Activated CD4-positive, alpha-beta T cell treated with anti-CD3 and anti-CD28 coated beads, Interleukin-2, amount 10 ng/mL, durations not matched to agents 24 days and 14 days (primary cell): Measurements from ENCODE around the gene PBX1. TPM values are rescaled to one million over a fixed set of nuclear protein-coding genes. Genes with fewer than 3 reads are reported as not detected.

Source experiments
- DNase-seq: peaks from one replicate; pipeline ENCODE4 v3.0.0; 2022
- H3K27ac Mint-ChIP-seq: one replicate; pipeline ENCODE4 v1.8.0; 2022; ENCODE audit warnings: mild to moderate bottlenecking, mixed read lengths
- H3K27me3 Mint-ChIP-seq: one replicate; pipeline ENCODE4 v1.8.0; 2022; ENCODE audit warnings: mixed read lengths
- H3K36me3 Mint-ChIP-seq: one replicate; pipeline ENCODE4 v1.8.0; 2022; ENCODE audit warnings: low read depth, mild to moderate bottlenecking, mixed read lengths
- H3K4me1 Mint-ChIP-seq: one replicate; pipeline ENCODE4 v1.8.0; 2021; ENCODE audit warnings: mixed read lengths
- H3K4me3 Mint-ChIP-seq: one replicate; pipeline ENCODE4 v1.8.0; 2022; ENCODE audit warnings: mild to moderate bottlenecking, moderate library complexity, mixed read lengths
- H3K9me3 Mint-ChIP-seq: one replicate; pipeline ENCODE4 v1.8.0; 2021; ENCODE audit warnings: mixed read lengths
- intact Hi-C: fragments of 100-400 bp; cut with micrococcal nuclease; formaldehyde crosslinking; loops from one replicate; pipeline ENCODE4 v1.15.1; 2023
- total RNA-seq: library from RNA; stranded (reverse); gene quantifications from 2 replicates; pipeline ENCODE4 v1.2.3, GENCODE V29; 2022

PBX1 gene
- total RNA-seq, 1 donor from 2014 or later, result not detected

DNA sequence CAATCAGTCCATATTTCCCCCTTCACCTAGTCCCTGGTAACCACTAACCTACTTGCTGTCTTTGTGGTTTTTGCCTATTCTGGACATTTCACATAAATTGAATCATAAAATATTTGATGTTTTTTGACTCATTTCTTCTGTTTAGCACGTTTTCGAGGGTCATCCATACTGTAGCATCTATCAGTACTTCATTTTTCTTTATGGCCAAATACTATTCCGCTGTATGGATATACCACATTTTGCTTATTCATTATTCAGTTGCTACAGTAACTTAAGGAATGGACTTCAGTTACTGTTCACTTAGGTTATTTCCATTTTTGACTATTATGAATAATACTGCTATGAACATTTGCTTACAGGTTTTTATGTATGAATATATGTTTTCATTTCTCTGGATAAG is 12.3 kb downstream of the PBX1 start:
- no peaks in the 10 kb centered on the region for H3K4me1 Mint-ChIP-seq
- no peak overlapping the region for H3K4me3 Mint-ChIP-seq
- intact Hi-C loops, result no loop called here
- no peaks in the 10 kb centered on the region for H3K9me3 Mint-ChIP-seq
- H3K27me3 Mint-ChIP-seq, result no peaks in the 10 kb centered on the region
- no peak for DNase-seq
- no peaks in the 10 kb centered on the region for H3K36me3 Mint-ChIP-seq
- no peak overlapping the region for H3K27ac Mint-ChIP-seq

DNA sequence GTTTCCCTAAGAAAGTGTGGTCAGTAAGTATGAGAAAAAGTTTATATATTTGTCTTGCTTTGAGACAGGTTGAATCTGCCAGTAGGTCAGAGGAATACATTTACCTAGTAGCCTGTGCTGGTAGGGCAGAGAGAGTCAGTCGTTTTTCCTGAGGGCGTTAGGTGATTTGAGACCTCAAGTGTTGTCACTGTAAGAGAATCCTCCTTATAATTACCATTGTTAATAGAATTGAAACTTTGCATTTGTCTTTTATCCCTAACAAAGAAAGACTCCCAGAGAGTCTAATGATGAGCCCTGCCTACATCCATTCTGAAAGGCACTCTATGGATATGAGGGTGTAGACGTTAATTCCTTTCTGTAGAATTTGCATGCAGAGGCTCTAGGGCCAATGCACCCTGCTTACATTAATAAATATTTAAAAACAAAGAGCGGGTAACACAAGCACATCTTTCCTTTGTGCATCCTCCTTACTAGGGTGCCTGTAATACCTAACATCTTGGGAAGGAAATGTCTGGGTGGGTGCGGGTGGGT is 16.4 kb downstream of the PBX1 start:
- Mint-ChIP-seq H3K4me1 (no peaks in the 10 kb centered on the region), H3K4me3 (no peak overlapping the region)

DNA sequence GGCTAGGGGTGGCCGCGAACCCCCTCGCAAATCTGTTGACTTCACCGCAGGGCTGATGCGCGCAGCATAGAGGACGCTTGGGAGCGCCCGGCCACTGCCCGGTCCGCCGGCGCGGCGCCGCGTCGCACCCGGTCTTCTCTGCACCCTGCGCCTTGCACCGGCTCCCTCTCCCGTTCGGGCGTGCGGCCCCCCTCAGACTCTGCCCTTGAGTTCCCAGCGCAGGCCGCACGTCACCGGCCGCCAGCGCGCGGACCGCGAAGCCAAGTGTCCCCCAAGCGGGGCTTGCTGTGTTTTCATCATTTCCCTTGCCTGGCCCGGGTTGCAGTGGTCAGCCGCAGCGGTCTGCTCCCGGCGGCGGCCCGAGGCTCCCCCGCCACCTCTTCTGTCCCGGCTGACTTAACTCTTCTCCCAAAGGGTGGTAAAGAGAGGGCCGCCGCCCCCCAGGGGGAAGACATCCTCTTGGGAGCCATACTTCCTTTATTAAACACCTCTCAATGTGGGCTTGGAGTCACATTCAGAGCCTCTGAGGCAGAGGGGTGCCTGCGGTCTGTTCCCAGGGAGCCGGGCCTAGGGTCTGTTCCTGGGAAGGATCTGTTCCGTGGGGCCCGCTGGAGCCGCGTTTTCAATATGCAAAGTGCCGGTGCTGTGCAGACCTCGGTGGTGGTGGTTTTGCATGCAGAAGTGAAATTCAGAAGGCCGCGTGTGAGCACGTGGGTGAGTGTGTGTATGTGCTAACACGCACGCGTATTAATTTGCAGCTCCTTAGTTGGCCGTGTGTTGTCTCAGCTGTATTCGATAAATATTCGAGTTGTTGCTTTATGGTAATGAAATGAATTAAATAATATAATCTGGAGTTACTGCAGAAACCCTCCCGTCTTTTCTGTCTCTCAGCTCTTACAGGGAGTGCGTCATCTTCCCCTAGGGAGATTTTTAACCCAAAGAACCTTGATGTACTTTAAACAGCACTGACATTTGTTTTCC is 17.6 kb downstream of the PBX1 start:
- no peak overlapping the region for H3K4me3 Mint-ChIP-seq
- no peaks in the 10 kb centered on the region for H3K27me3 Mint-ChIP-seq
- H3K36me3 Mint-ChIP-seq, result no peaks in the 10 kb centered on the region
- no peaks in the 10 kb centered on the region for H3K9me3 Mint-ChIP-seq
- no peaks in the 10 kb centered on the region for H3K4me1 Mint-ChIP-seq
- no peak overlapping the region for H3K27ac Mint-ChIP-seq
- DNase-seq, result no peak
- intact Hi-C loops, result no loop called here

More for the DNA sequence above, 16.4 kb downstream of the PBX1 start:
- Mint-ChIP-seq H3K27me3 (no peaks in the 10 kb centered on the region), H3K27ac (no peak overlapping the region), H3K36me3 (no peaks in the 10 kb centered on the region), H3K9me3 (no peaks in the 10 kb centered on the region)
- no peak for DNase-seq
- intact Hi-C loops, result no loop called here

DNA sequence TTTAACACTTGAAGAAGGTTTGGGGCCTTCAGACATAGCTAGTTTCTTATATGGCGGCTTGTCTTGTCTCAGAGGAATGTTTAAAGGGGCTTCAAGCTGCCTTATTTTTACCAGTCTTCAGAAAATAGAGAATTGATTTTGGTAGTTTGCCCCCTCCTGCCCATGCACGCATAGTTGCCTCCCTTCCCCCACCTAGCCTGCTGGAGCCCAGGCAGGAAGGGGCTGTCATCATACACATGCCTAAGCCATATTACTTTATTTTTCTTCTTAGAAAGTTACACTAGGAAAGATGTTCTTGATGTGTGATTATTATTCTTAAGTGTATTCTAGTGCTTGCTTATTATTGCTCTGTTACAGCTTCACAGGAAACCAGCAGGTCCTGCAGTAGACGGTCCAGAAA is 18.3 kb downstream of the PBX1 start:
- no peak for DNase-seq
- intact Hi-C loops, result no loop called here
- no peaks in the 10 kb centered on the region for H3K4me1 Mint-ChIP-seq
- H3K9me3 Mint-ChIP-seq, result no peaks in the 10 kb centered on the region
- no peaks in the 10 kb centered on the region for H3K27me3 Mint-ChIP-seq
- no peaks in the 10 kb centered on the region for H3K36me3 Mint-ChIP-seq
- no peak overlapping the region for H3K4me3 Mint-ChIP-seq
- H3K27ac Mint-ChIP-seq, result no peak overlapping the region

DNA sequence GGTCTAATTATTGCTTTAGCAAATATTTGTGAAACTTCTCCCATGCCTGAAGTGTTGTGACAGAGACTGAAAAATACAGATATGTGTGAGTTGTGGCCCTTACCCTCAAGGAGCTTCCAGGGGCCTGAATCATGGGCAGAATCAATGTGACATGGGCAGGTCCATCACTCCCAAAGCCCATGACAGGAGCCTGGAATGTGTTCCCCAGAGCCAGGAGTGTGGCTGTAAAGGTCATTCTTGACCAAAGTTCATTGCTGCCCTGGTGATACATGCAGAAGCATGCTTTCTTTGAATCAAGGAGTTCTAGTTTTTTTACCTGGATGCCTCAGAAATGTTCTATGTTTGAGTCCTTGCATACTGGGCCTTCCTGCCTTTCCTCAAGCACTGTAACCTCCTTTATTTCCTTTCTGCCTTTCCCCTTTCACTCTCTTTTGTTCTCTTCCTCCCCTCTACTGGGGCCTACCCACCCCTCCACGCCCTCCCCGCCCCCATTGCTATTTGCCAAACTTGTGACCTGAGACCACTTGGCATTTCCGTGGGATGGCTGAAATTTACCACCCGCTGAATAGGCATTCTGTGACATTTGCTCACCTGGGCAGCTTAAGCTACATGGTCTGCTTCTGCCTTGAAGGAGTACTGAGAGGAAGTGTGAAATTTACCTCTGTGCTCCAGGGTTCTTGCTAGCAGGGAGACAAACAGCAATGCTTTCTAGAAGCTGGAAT is 19.7 kb downstream of the PBX1 start:
- no peaks in the 10 kb centered on the region for H3K27me3 Mint-ChIP-seq
- no peaks in the 10 kb centered on the region for H3K4me1 Mint-ChIP-seq
- intact Hi-C loops, result no loop called here
- no peak overlapping the region for H3K4me3 Mint-ChIP-seq
- H3K9me3 Mint-ChIP-seq, result no peaks in the 10 kb centered on the region
- DNase-seq, result no peak
- H3K36me3 Mint-ChIP-seq, result no peaks in the 10 kb centered on the region
- H3K27ac Mint-ChIP-seq, result no peak overlapping the region

DNA sequence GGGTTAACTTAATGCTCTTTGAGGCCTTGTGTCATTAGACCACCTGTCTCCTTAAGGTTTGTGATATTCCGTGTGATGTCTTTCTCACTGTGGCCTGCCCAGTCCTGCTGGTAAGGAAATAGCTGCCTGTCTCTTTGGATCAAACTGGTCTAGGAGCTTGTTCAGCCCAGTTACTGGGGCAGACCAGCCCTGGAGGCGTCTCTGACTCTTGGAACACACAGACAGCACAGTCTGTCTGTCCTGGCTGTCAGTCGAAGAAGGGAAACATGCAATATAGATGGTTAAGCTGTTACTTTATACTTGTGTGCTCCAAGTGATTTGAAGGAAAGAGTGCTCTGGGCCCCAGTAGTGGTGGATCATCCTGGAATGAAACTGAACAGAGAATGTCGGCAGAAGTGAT is 20.4 kb downstream of the PBX1 start:
- H3K27ac Mint-ChIP-seq, result no peak overlapping the region
- no peaks in the 10 kb centered on the region for H3K9me3 Mint-ChIP-seq
- H3K36me3 Mint-ChIP-seq, result no peaks in the 10 kb centered on the region
- no peaks in the 10 kb centered on the region for H3K4me1 Mint-ChIP-seq
- no peak overlapping the region for H3K4me3 Mint-ChIP-seq
- intact Hi-C loops, result no loop called here
- DNase-seq, result no peak
- no peaks in the 10 kb centered on the region for H3K27me3 Mint-ChIP-seq

DNA sequence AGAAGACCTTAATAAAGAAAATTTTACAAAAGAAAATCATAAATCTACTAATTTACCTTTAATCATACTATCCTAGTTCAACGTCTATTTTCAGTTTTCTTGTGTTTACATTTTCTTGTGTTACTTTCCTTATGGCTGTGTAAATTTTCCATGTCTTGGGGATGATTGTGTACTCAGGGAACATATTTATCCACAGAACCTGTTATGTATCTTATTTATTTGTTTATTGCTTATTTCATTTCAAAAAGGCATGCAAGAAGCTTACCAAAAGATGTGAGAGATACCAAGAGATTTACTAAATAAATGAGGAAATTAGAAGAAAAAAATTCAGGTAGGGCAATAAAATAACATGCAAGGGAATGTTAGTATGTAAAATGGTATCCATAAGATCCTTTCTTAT is 22.8 kb downstream of the PBX1 start:
- no peak overlapping the region for H3K27ac Mint-ChIP-seq
- H3K4me1 Mint-ChIP-seq, result no peaks in the 10 kb centered on the region
- no peak for DNase-seq
- no peak overlapping the region for H3K4me3 Mint-ChIP-seq
- H3K27me3 Mint-ChIP-seq, result no peaks in the 10 kb centered on the region
- no peaks in the 10 kb centered on the region for H3K36me3 Mint-ChIP-seq
- intact Hi-C loops, result no loop called here
- no peaks in the 10 kb centered on the region for H3K9me3 Mint-ChIP-seq

DNA sequence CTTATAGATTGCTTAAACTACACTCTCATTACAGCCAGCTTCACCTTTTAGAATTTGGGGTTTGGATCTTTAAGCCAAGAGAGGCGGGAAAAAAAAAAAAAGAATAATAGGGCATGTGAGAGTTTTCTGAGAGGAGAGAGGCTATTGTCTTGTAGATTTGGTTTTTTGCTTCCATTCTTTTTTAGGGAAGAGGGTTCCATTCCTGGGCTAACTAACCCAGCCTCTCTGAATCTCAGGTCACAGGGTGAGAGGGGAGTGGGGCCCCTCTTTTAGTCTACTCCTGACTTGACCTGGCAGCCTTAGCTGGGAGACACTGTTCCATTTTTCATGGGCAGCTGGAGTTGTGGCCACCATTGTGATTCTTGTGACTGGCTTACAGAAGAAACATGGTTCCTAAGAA is 24.2 kb downstream of the PBX1 start:
- Mint-ChIP-seq H3K4me1 (no peaks in the 10 kb centered on the region), H3K27ac (no peak overlapping the region), H3K4me3 (no peak overlapping the region), H3K9me3 (no peaks in the 10 kb centered on the region), H3K27me3 (peaks cover 3% of the 10 kb centered on the region), H3K36me3 (no peaks in the 10 kb centered on the region)
- DNase-seq, result no peak
- intact Hi-C loops, result no loop called here

DNA sequence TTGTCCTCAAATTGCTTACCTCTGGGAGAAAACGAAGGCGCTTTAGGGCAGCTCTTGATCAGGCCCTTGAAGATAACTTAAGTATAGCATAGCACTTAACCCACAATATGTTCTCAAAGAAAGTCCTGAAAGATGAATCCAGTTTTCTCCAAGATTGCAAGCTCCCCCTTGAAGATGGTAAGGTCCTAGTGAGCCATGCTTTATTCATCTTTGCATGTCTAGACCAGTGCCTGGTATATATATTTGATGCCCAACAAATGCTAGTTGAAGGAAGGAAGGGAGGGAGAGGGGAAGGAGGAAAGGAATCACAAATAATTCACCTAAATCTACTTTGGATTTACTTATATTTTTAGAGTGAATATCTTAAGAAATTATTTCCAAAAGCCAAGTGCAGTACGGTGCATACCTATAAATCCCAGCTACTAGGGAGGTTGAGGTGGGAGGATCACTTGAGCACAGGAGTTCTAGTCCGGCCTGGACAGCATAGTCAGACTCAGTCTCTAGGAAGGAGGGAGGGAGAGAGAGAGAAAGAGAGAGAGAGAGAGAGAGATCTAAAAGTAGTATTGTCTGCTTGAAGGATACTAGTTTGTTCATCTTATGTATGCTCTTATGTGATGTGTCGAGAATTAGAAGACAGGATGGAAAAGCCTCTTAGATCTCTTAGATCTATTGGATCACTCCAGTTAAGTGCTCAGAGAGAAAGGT is 25.0 kb downstream of the PBX1 start:
- H3K27ac Mint-ChIP-seq, result no peak overlapping the region
- no peak overlapping the region for H3K4me3 Mint-ChIP-seq
- no peak for DNase-seq
- H3K4me1 Mint-ChIP-seq, result no peaks in the 10 kb centered on the region
- peaks cover 3% of the 10 kb centered on the region for H3K27me3 Mint-ChIP-seq
- H3K9me3 Mint-ChIP-seq, result no peaks in the 10 kb centered on the region
- intact Hi-C loops, result no loop called here
- H3K36me3 Mint-ChIP-seq, result no peaks in the 10 kb centered on the region

DNA sequence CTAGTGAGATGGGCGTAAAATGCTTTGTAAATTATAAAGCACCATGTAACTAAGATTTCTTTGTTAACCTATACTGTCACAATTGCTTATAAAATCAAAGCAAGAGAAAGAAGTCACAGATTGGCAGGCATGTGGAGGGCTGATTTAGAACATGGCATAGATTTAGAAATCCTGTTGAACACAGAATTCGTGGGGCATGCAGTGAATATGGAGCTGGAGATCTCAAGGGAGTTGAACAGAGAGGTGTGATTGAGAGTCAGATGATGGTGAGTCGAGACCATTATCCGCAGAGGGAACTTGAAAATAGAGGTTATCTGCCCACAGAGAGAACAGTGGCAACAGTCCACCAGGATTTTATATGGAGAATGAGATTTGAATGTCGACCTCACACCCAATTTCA is 27.6 kb downstream of the PBX1 start:
- Mint-ChIP-seq H3K4me3 (no peak overlapping the region), H3K27me3 (peaks cover 3% of the 10 kb centered on the region), H3K9me3 (no peaks in the 10 kb centered on the region), H3K27ac (no peak overlapping the region), H3K36me3 (no peaks in the 10 kb centered on the region), H3K4me1 (no peaks in the 10 kb centered on the region)
- no peak for DNase-seq
- intact Hi-C loops, result no loop called here

DNA sequence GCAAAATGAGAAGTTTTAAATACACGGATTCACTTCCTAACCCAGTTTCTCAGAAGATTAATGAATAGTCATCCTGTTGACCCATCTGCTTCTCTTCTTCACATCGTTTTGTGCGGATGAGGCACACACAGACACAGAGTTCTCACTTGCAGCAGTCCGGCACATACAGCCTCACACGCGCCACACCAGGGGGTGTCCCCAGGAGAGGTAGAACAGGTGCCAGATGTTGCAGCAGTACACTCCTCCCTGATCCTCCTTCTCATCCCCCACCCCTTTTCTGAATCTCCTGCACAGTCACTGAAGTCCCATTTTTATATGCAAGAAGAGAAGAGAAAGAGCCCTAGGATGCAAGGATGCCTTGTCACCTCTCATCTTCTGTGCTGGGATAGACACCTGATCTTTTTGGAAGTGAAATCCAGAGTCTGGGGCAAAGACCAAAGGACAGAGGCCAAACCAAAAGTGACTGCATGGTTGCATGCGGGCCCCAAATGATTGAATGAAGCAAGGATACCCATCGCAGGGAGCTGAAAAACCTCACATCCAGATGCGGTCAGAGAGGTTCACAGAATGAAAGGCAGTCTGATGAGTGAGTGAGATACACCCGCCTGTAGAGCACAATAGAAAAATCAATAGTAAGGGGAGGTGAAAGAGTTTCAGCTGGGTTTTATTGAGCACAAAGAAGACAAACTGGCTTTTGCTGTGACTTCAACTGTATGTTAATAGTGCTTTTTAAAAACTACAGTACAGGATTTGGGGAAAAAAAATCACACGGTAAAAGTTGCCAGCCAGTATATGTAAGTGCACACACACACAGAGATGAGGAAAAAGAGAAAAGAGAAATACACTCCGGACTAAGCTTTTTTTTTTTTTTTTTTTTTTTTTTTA is 28.9 kb downstream of the PBX1 start:
- Mint-ChIP-seq H3K36me3 (no peaks in the 10 kb centered on the region), H3K27ac (no peak overlapping the region), H3K27me3 (peaks cover 3% of the 10 kb centered on the region), H3K4me1 (no peaks in the 10 kb centered on the region), H3K9me3 (no peaks in the 10 kb centered on the region), H3K4me3 (no peak overlapping the region)
- intact Hi-C loops, result no loop called here
- no peak for DNase-seq

DNA sequence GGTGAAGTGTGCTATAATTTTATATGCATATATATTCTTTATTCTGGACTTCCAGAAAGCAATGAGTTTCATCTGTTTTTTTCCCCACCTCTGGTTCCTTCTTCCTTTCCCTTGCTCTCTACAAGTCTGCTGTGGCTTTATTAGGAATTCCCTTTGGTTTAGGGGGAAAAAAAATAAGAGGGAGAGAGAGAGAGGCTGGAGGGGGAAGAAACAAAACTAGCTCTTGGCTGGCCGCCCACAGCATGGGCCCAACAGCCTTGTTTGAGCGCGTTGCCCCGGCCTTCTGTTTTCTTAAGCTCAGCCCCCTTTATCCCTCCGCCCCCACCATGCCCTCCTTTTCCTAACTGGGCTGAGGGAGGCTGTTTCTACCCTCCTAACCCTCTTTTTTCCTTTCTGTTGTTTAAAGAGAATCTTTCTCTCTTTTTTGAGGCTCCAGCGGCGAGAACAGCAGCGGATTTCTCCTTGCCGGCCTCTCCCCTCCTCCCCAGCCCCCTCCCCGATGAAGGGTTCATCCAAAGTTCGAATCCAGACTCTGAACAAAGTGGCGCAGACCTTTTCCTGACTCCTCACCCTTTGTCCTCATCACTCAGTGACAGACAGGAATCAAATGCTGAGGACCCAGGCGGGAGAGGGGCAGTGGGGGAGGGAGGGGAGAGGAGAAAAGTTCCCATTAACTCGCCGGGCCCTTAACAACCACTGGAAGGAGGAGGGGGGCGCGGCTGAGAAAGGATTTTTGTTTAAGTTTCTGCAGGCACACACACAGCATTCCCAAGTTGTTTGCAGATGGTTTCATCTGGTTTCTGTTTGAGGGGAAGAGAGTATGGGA is 29.7 kb downstream of the PBX1 start:
- peaks cover 3% of the 10 kb centered on the region for H3K27me3 Mint-ChIP-seq
- DNase-seq, result no peak
- intact Hi-C loops, result no loop called here
- H3K4me3 Mint-ChIP-seq, result no peak overlapping the region
- no peaks in the 10 kb centered on the region for H3K4me1 Mint-ChIP-seq
- no peaks in the 10 kb centered on the region for H3K36me3 Mint-ChIP-seq
- H3K9me3 Mint-ChIP-seq, result no peaks in the 10 kb centered on the region
- no peak overlapping the region for H3K27ac Mint-ChIP-seq
